ENCODE results near the gene FOXC1. TPM values are rescaled to one million over a fixed set of nuclear protein-coding genes. Genes with fewer than 3 reads are reported as not detected.

FOXC1 gene
- total RNA-seq, 4 donors from 2014 or later: 0.75 to 0.96 (median 0.79) TPM

GRCh38 chr6:1562171-1562955 lies 47.4 kb upstream of the FOXC1 start:
- WGBS, 2 donors (ENCODE audit: low coverage in 1 of 2): 72 to 83% methylated on average over 2 to 4 of the region's 4 CpGs
- TF ChIP-seq POLR2A (IDR thresholded peaks at IDR 0.05) (no peak), POLR2AphosphoS5 (IDR thresholded peaks at IDR 0.05) (no peak), EP300 (IDR thresholded peaks at IDR 0.05; ENCODE audit: low read depth) (no peak), CTCF (IDR thresholded peaks at IDR 0.05) (no peak)

GRCh38 chr6:1569377-1569776 lies 40.3 kb upstream of the FOXC1 start:
- 90 to 96% methylated on average over 3 of the region's 3 CpGs for WGBS, 2 donors (ENCODE audit: low coverage in 1 of 2)
- in situ Hi-C loops (cut with MboI; ENCODE audit: low pct_ligation_motif_present in 1 of 4, low pct_unique_long_range_greater_than_20kb in 1 of 4, low sequenced_read_pairs in 3 of 4): no loop called here

More at GRCh38 chr6:1562171-1562955, 47.4 kb upstream of the FOXC1 start:
- intact Hi-C loops (cut with DNase I; ENCODE audit: low total_unique reads) (no loop called here), in situ Hi-C loops (cut with MboI; ENCODE audit: low pct_ligation_motif_present in 1 of 4, low pct_unique_long_range_greater_than_20kb in 1 of 4, low sequenced_read_pairs in 3 of 4) (no loop called here)
- Histone ChIP-seq H3K4me1 (no peaks in the 10 kb centered on the region), H3K36me3 (no peaks in the 10 kb centered on the region), H3K9me3 (no peaks in the 10 kb centered on the region), H3K27ac (no peak overlapping the region), H3K4me3 (no peak overlapping the region), H3K27me3 (no peaks in the 10 kb centered on the region)
- DNase-seq: no peak

GRCh38 chr6:1570848-1571247 lies 38.9 kb upstream of the FOXC1 start:
- DNase-seq: no peak
- Histone ChIP-seq H3K36me3 (no peaks in the 10 kb centered on the region), H3K4me3 (no peak overlapping the region), H3K4me1 (peaks cover 0 to 5% (median 0%) of the 10 kb centered on the region in 4 donors), H3K9me3 (peaks cover 9 to 17% of the 10 kb centered on the region in 2 donors), H3K27ac (no peak overlapping the region), H3K27me3 (no peaks in the 10 kb centered on the region)
- in situ Hi-C loops (cut with MboI; ENCODE audit: low pct_ligation_motif_present in 1 of 4, low pct_unique_long_range_greater_than_20kb in 1 of 4, low sequenced_read_pairs in 3 of 4): no loop called here
- no peak for TF ChIP-seq EP300 (IDR thresholded peaks at IDR 0.05; ENCODE audit: low read depth)
- TF ChIP-seq CTCF (IDR thresholded peaks at IDR 0.05): no peak
- TF ChIP-seq POLR2A (IDR thresholded peaks at IDR 0.05): no peak
- TF ChIP-seq POLR2AphosphoS5 (IDR thresholded peaks at IDR 0.05): no peak
- 63 to 93% methylated on average over 1 of the region's 1 CpG for WGBS, 2 donors (ENCODE audit: low coverage in 1 of 2)
- intact Hi-C loops (cut with DNase I; ENCODE audit: low total_unique reads): no loop called here

More at GRCh38 chr6:1569377-1569776, 40.3 kb upstream of the FOXC1 start:
- Histone ChIP-seq H3K4me1 (no peaks in the 10 kb centered on the region), H3K36me3 (no peaks in the 10 kb centered on the region), H3K27me3 (no peaks in the 10 kb centered on the region), H3K27ac (no peak overlapping the region), H3K4me3 (no peak overlapping the region), H3K9me3 (peaks cover 9 to 17% of the 10 kb centered on the region in 2 donors)
- intact Hi-C loops (cut with DNase I; ENCODE audit: low total_unique reads): no loop called here
- no peak for DNase-seq
- no peak for TF ChIP-seq CTCF (IDR thresholded peaks at IDR 0.05)
- no peak for TF ChIP-seq EP300 (IDR thresholded peaks at IDR 0.05; ENCODE audit: low read depth)
- no peak for TF ChIP-seq POLR2AphosphoS5 (IDR thresholded peaks at IDR 0.05)
- no peak for TF ChIP-seq POLR2A (IDR thresholded peaks at IDR 0.05)

- Histone ChIP-seq H3K4me1 (peaks cover 0 to 5% (median 0%) of the 10 kb centered on the region in 4 donors), H3K36me3 (no peaks in the 10 kb centered on the region), H3K27ac (no peak overlapping the region), H3K9me3 (peaks cover 9 to 17% of the 10 kb centered on the region in 2 donors), H3K27me3 (no peaks in the 10 kb centered on the region), H3K4me3 (no peak overlapping the region)
- TF ChIP-seq CTCF (IDR thresholded peaks at IDR 0.05) (no peak), POLR2A (IDR thresholded peaks at IDR 0.05) (no peak), POLR2AphosphoS5 (IDR thresholded peaks at IDR 0.05) (no peak), EP300 (IDR thresholded peaks at IDR 0.05; ENCODE audit: low read depth) (no peak)
- intact Hi-C loops (cut with DNase I; ENCODE audit: low total_unique reads): no loop called here
- DNase-seq: no peak
- in situ Hi-C loops (cut with MboI; ENCODE audit: low pct_ligation_motif_present in 1 of 4, low pct_unique_long_range_greater_than_20kb in 1 of 4, low sequenced_read_pairs in 3 of 4): no loop called here
- 67% methylated on average over 1 of the region's 1 CpG; no CpG with 5 or more reads in 1 of the 2 donors for WGBS, 2 donors (ENCODE audit: low coverage in 1 of 2)
Measured at GRCh38 chr6:1572892-1573291, 36.8 kb upstream of the FOXC1 start.

All from transverse colon (tissue), 4 donors.